ENCODE measurements around the gene NR2C2. TPM values are rescaled to one million over a fixed set of nuclear protein-coding genes. Genes with fewer than 3 reads are reported as not detected.

The NR2C2 gene
- total RNA-seq, 4 donors from 2014 or later: 32.2 to 60.6 (median 47.8) TPM

GRCh38 chr3:15064835-15065549 is 117.6 kb downstream of the NR2C2 start, which contains the start of gene MRPS25:
Gene MRPS25 (minus strand): TSS chr3:15065315. CDS start chr3:15065194, 121 bp downstream.
- H3K4me1 ChIP-seq: peaks cover 12 to 17% (median 14%) of the 10 kb centered on the region in 4 donors
- H3K36me3 ChIP-seq: no peaks in the 10 kb centered on the region
- in situ Hi-C loops (cut with MboI; ENCODE audit: low pct_ligation_motif_present in 1 of 4, low pct_unique_long_range_greater_than_20kb in 1 of 4, low sequenced_read_pairs in 3 of 4): loop anchor here in 2 of 4 donors (25.0 kb wide), 1 partner anchor 403 kb away; the partner anchor contains the start of gene CCDC174 (in 2 of the 2)
- TF ChIP-seq, protein P1, sequence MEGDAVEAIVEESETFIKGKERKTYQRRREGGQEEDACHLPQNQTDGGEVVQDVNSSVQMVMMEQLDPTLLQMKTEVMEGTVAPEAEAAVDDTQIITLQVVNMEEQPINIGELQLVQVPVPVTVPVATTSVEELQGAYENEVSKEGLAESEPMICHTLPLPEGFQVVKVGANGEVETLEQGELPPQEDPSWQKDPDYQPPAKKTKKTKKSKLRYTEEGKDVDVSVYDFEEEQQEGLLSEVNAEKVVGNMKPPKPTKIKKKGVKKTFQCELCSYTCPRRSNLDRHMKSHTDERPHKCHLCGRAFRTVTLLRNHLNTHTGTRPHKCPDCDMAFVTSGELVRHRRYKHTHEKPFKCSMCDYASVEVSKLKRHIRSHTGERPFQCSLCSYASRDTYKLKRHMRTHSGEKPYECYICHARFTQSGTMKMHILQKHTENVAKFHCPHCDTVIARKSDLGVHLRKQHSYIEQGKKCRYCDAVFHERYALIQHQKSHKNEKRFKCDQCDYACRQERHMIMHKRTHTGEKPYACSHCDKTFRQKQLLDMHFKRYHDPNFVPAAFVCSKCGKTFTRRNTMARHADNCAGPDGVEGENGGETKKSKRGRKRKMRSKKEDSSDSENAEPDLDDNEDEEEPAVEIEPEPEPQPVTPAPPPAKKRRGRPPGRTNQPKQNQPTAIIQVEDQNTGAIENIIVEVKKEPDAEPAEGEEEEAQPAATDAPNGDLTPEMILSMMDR (IDR thresholded peaks at IDR 0.05): no peak
- peak; percentile 94 to 98 (median 94) for TF ChIP-seq POLR2AphosphoS5 (IDR thresholded peaks at IDR 0.05)
- peak; percentile 91 for TF ChIP-seq POLR2A (IDR thresholded peaks at IDR 0.05)
- peak; percentile 92 for DNase-seq
- H3K27ac ChIP-seq: peak within 1 kb of the TSS; percentile 83 to 86 (median 86)
- no peaks in the 10 kb centered on the region for H3K9me3 ChIP-seq
- no peaks in the 10 kb centered on the region for H3K27me3 ChIP-seq
- intact Hi-C loops (cut with DNase I; ENCODE audit: low total_unique reads): loop anchor here (10.0 kb wide), 1 partner anchor 120 kb away; the partner anchor contains the start of gene NR2C2
- 0% methylated on average over 56 of the region's 69 CpGs; no CpG with 5 or more reads in 1 of the 2 donors for WGBS, 2 donors (ENCODE audit: low coverage in 1 of 2)
- peak within 1 kb of the TSS; percentile 67 to 89 (median 82) for H3K4me3 ChIP-seq

GRCh38 chr3:15065550-15066007 is 118.2 kb downstream of the NR2C2 start:
- no peak for TF ChIP-seq POLR2AphosphoS5 (IDR thresholded peaks at IDR 0.05)
- TF ChIP-seq, protein P1 (IDR thresholded peaks at IDR 0.05): no peak
- TF ChIP-seq EP300 (IDR thresholded peaks at IDR 0.05; ENCODE audit: low read depth): no peak
- no peak for TF ChIP-seq POLR2A (IDR thresholded peaks at IDR 0.05)
- in situ Hi-C loops (cut with MboI; ENCODE audit: low pct_ligation_motif_present in 1 of 4, low pct_unique_long_range_greater_than_20kb in 1 of 4, low sequenced_read_pairs in 3 of 4) (loop anchor here in 2 of 4 donors (25.0 kb wide), 1 partner anchor 403 kb away; the partner anchor contains the start of gene CCDC174 (in 2 of the 2)), intact Hi-C loops (cut with DNase I; ENCODE audit: low total_unique reads) (loop anchor here (10.0 kb wide), 1 partner anchor 121 kb away; the partner anchor contains the start of gene NR2C2)
- Histone ChIP-seq H3K27ac (peak overlapping the region; percentile 83 to 86 (median 86)), H3K4me3 (peak overlapping the region; percentile 18 to 89 (median 72)), H3K36me3 (no peaks in the 10 kb centered on the region), H3K27me3 (no peaks in the 10 kb centered on the region), H3K9me3 (no peaks in the 10 kb centered on the region), H3K4me1 (peaks cover 12 to 17% (median 14%) of the 10 kb centered on the region in 4 donors)
- DNase-seq: no peak
- 67 to 69% methylated on average over 9 to 16 of the region's 16 CpGs for WGBS, 2 donors (ENCODE audit: low coverage in 1 of 2)

DNA sequence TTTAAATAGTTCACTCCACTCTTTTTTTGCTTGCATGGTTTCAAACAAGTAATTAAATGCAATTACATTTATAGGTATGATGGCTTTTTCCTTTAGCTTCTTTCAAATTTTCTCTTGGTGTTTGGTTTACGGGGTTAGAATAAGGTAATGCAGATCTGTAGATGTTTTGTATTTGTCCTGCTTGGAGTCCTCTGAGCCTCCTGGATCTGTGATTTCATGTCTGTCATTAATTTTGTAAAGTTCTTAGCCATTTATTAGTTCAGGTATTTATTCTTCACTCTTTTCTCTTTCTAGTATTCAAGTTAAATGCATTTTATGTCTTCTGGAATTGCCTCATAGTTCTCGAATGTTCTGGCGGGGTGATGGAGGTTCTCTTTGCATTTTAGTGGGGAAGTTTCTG is 119.1 kb downstream of the NR2C2 start:
- no peak for DNase-seq
- TF ChIP-seq POLR2A (IDR thresholded peaks at IDR 0.05) (no peak), POLR2AphosphoS5 (IDR thresholded peaks at IDR 0.05) (no peak), EP300 (IDR thresholded peaks at IDR 0.05; ENCODE audit: low read depth) (no peak)
- TF ChIP-seq, protein P1 (IDR thresholded peaks at IDR 0.05): no peak
- no peaks in the 10 kb centered on the region for H3K9me3 ChIP-seq
- H3K4me3 ChIP-seq: no peak overlapping the region
- 91 to 99% methylated on average over 3 of the region's 3 CpGs for WGBS, 2 donors (ENCODE audit: low coverage in 1 of 2)
- H3K27me3 ChIP-seq: no peaks in the 10 kb centered on the region
- intact Hi-C loops (cut with DNase I; ENCODE audit: low total_unique reads): loop anchor here (10.0 kb wide), 1 partner anchor 122 kb away; the partner anchor contains the start of gene NR2C2
- no peak overlapping the region for H3K27ac ChIP-seq
- peaks cover 12 to 17% (median 14%) of the 10 kb centered on the region in 4 donors for H3K4me1 ChIP-seq
- in situ Hi-C loops (cut with MboI; ENCODE audit: low pct_ligation_motif_present in 1 of 4, low pct_unique_long_range_greater_than_20kb in 1 of 4, low sequenced_read_pairs in 3 of 4): loop anchor here in 2 of 4 donors (25.0 kb wide), 1 partner anchor 404 kb away; the partner anchor contains the start of gene CCDC174 (in 2 of the 2)
- H3K36me3 ChIP-seq: peaks cover 0 to 5% (median 0%) of the 10 kb centered on the region in 4 donors

DNA sequence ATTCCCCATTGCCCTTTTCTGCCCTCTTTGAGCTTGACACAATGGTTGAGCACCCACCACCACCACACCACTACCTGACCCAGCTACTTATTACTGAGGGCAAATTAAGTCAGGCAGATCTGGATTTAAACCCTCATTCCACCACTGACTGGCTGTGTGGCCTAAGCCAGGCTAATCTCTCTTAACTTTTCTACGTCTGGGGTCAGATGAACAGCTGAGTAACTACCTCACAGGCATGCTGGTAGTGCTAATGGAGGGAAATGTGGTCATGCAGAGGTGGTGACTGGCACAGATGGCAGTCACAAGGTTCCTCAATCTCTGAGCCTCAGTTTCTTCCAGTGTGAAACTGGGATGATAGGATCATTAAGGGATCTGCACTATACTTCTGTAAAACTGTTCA is 122.1 kb downstream of the NR2C2 start:
- intact Hi-C loops (cut with DNase I; ENCODE audit: low total_unique reads): loop anchor here (10.0 kb wide), 1 partner anchor 125 kb away; the partner anchor contains the start of gene NR2C2
- Histone ChIP-seq H3K4me3 (no peak overlapping the region), H3K4me1 (peaks cover 0 to 4% (median 0%) of the 10 kb centered on the region in 4 donors), H3K9me3 (no peaks in the 10 kb centered on the region), H3K27me3 (no peaks in the 10 kb centered on the region), H3K27ac (no peak overlapping the region), H3K36me3 (peaks cover 0 to 22% (median 9%) of the 10 kb centered on the region in 4 donors)
- 60 to 95% methylated on average over 1 of the region's 1 CpG for WGBS, 2 donors (ENCODE audit: low coverage in 1 of 2)
- in situ Hi-C loops (cut with MboI; ENCODE audit: low pct_ligation_motif_present in 1 of 4, low pct_unique_long_range_greater_than_20kb in 1 of 4, low sequenced_read_pairs in 3 of 4): loop anchor here in 2 of 4 donors (25.0 kb wide), 1 partner anchor 407 kb away; the partner anchor contains the start of gene CCDC174 (in 2 of the 2)
- TF ChIP-seq POLR2A (IDR thresholded peaks at IDR 0.05) (no peak), EP300 (IDR thresholded peaks at IDR 0.05; ENCODE audit: low read depth) (no peak), POLR2AphosphoS5 (IDR thresholded peaks at IDR 0.05) (no peak)
- TF ChIP-seq, protein P1 (IDR thresholded peaks at IDR 0.05): no peak
- no peak for DNase-seq

Data from transverse colon (tissue), 4 donors.